ENCODE data around the gene SCN2B. TPM values are rescaled to one million over a fixed set of nuclear protein-coding genes. Genes with fewer than 3 reads are reported as not detected.
A peak's percentile ranks its signal among the peaks of the same experiment; 100 is the strongest.

The SCN2B gene
- 0.49 TPM for total RNA-seq

- peaks cover 31% of the 10 kb centered on the region for H3K4me1 ChIP-seq
- no peak for TF ChIP-seq POLR2A (IDR thresholded peaks at IDR 0.05)
- no peak for TF ChIP-seq CTCF (IDR thresholded peaks at IDR 0.05)
- TF ChIP-seq POLR2AphosphoS5 (IDR thresholded peaks at IDR 0.05; ENCODE audit: insufficient read depth in 1 of 2, low read depth in 1 of 2), result no peak
- H3K36me3 ChIP-seq, result no peaks in the 10 kb centered on the region
- DNase-seq (ENCODE audit: extremely low spot score in 2 of 2), result no peak
- H3K27me3 ChIP-seq, result no peaks in the 10 kb centered on the region
- no peaks in the 10 kb centered on the region for H3K9me3 ChIP-seq
- intact Hi-C loops (cut with DNase I), result no loop called here
- peak within 1 kb of the TSS; percentile 16 for H3K27ac ChIP-seq
- peak within 1 kb of the TSS; percentile 30 to 33 for H3K4me3 ChIP-seq
These were observed at the start of gene SCN2B for GRCh38 chr11:118175993-118176777. Gene SCN2B (minus strand): TSS chr11:118176639. CDS start chr11:118176431, 208 bp downstream.

- Histone ChIP-seq H3K27me3 (no peaks in the 10 kb centered on the region), H3K27ac (no peak within 1 kb of the TSS), H3K4me1 (peaks cover 8% of the 10 kb centered on the region), H3K4me3 (peak within 1 kb of the TSS; percentile 20), H3K36me3 (no peaks in the 10 kb centered on the region), H3K9me3 (no peaks in the 10 kb centered on the region)
- TF ChIP-seq POLR2A (IDR thresholded peaks at IDR 0.05) (no peak), CTCF (IDR thresholded peaks at IDR 0.05) (no peak), POLR2AphosphoS5 (IDR thresholded peaks at IDR 0.05; ENCODE audit: insufficient read depth in 1 of 2, low read depth in 1 of 2) (no peak)
- intact Hi-C loops (cut with DNase I), result no loop called here
- no peak for DNase-seq (ENCODE audit: extremely low spot score in 2 of 2)
These were observed 48.2 kb upstream of the SCN2B start, which contains the start of gene JAML for GRCh38 chr11:118224511-118225188. Gene JAML (minus strand): TSS chr11:118225011. CDS start chr11:118214866, 10,145 bp downstream.

- no peak for DNase-seq (ENCODE audit: extremely low spot score in 2 of 2)
- Histone ChIP-seq H3K27me3 (no peaks in the 10 kb centered on the region), H3K9me3 (no peaks in the 10 kb centered on the region), H3K36me3 (no peaks in the 10 kb centered on the region), H3K4me1 (peaks cover 8% of the 10 kb centered on the region), H3K4me3 (peak overlapping the region; percentile 20), H3K27ac (no peak overlapping the region)
- TF ChIP-seq POLR2AphosphoS5 (IDR thresholded peaks at IDR 0.05; ENCODE audit: insufficient read depth in 1 of 2, low read depth in 1 of 2) (no peak), POLR2A (IDR thresholded peaks at IDR 0.05) (no peak), CTCF (IDR thresholded peaks at IDR 0.05) (no peak)
- intact Hi-C loops (cut with DNase I), result no loop called here
These were observed 47.6 kb upstream of the SCN2B start for GRCh38 chr11:118223992-118224391.

- TF ChIP-seq CTCF (IDR thresholded peaks at IDR 0.05), result no peak
- no peak for TF ChIP-seq POLR2AphosphoS5 (IDR thresholded peaks at IDR 0.05; ENCODE audit: insufficient read depth in 1 of 2, low read depth in 1 of 2)
- no peak for TF ChIP-seq POLR2A (IDR thresholded peaks at IDR 0.05)
- peak overlapping the region; percentile 20 for H3K4me3 ChIP-seq
- H3K4me1 ChIP-seq, result peaks cover 8% of the 10 kb centered on the region
- intact Hi-C loops (cut with DNase I), result no loop called here
- no peaks in the 10 kb centered on the region for H3K36me3 ChIP-seq
- DNase-seq (ENCODE audit: extremely low spot score in 2 of 2), result no peak
- H3K27ac ChIP-seq, result no peak overlapping the region
- no peaks in the 10 kb centered on the region for H3K27me3 ChIP-seq
- H3K9me3 ChIP-seq, result no peaks in the 10 kb centered on the region
These were observed 47.1 kb upstream of the SCN2B start for GRCh38 chr11:118223570-118223969.

All from vagina (tissue), 2 donors.